GM12878 (cell line): ENCODE measurements around the gene NLGN4X.

ENCODE experiments used
- EZH2 ChIP-seq: IDR thresholded peaks from 2 replicates; pipeline ENCODE4 v1.6.1; 2012; ENCODE audit warnings: low read depth, mild to moderate bottlenecking, control low read depth, inconsistent platforms, low read length, borderline replicate concordance; ENCODE audit not compliant: control insufficient read depth
- NR2F1 ChIP-seq: fragments of 450-650 bp; conservative IDR thresholded peaks from 2 replicates; pipeline ENCODE4 v1.6.1; 2017; ENCODE audit warnings: mild to moderate bottlenecking
- POLR2A ChIP-seq: IDR thresholded peaks from 2 replicates; pipeline ENCODE4 v1.6.1; 2011; ENCODE audit warnings: low read depth, mild to moderate bottlenecking, low read length
- TF ChIP-seq, protein P1 (sequence below): fragments of 450-650 bp; IDR thresholded peaks from 2 replicates; pipeline ENCODE4 v1.6.1; 2017; ENCODE audit warnings: borderline replicate concordance

GRCh38 chrX:6067600-6067999 lies 161.1 kb downstream of the NLGN4X start:
- TF ChIP-seq EZH2 (no peak), POLR2A (no peak), NR2F1 (no peak)
- TF ChIP-seq, protein P1, sequence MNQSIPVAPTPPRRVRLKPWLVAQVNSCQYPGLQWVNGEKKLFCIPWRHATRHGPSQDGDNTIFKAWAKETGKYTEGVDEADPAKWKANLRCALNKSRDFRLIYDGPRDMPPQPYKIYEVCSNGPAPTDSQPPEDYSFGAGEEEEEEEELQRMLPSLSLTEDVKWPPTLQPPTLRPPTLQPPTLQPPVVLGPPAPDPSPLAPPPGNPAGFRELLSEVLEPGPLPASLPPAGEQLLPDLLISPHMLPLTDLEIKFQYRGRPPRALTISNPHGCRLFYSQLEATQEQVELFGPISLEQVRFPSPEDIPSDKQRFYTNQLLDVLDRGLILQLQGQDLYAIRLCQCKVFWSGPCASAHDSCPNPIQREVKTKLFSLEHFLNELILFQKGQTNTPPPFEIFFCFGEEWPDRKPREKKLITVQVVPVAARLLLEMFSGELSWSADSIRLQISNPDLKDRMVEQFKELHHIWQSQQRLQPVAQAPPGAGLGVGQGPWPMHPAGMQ: no peak
